IMR-90 (cell line): ENCODE measurements around the gene DAND5.

ENCODE experiments used
- CEBPB ChIP-seq: IDR thresholded peaks from 2 replicates; pipeline ENCODE4 v1.6.1; 2012; ENCODE audit warnings: low read depth, low read length, improper control_type of control experiment
- FOS ChIP-seq: fragments of 150-350 bp; IDR thresholded peaks from 2 replicates; pipeline ENCODE4 v1.6.1; 2016; ENCODE audit warnings: low read depth, low read length
- MXI1 ChIP-seq: IDR thresholded peaks from 2 replicates; pipeline ENCODE4 v1.6.1; 2012; ENCODE audit warnings: low read depth, mild to moderate bottlenecking, low read length, moderate library complexity, borderline replicate concordance
- POLR2A ChIP-seq: IDR thresholded peaks from 2 replicates; pipeline ENCODE4 v1.6.1; 2012; ENCODE audit warnings: mild to moderate bottlenecking, low read depth, low read length
- RAD21 ChIP-seq: IDR thresholded peaks from 2 replicates; pipeline ENCODE4 v1.6.1; 2012; ENCODE audit warnings: low read length, improper control_type of control experiment
- RCOR1 ChIP-seq: IDR thresholded peaks from 2 replicates; pipeline ENCODE4 v1.6.1; 2012; ENCODE audit warnings: mild to moderate bottlenecking, low read length, improper control_type of control experiment; ENCODE audit not compliant: insufficient replicate concordance
- TF ChIP-seq, protein P1 (sequence below): conservative IDR thresholded peaks from 2 replicates; pipeline ENCODE4 v1.5.1; 2012; ENCODE audit warnings: mild to moderate bottlenecking, low read depth, low read length, improper control_type of control experiment

DNA sequence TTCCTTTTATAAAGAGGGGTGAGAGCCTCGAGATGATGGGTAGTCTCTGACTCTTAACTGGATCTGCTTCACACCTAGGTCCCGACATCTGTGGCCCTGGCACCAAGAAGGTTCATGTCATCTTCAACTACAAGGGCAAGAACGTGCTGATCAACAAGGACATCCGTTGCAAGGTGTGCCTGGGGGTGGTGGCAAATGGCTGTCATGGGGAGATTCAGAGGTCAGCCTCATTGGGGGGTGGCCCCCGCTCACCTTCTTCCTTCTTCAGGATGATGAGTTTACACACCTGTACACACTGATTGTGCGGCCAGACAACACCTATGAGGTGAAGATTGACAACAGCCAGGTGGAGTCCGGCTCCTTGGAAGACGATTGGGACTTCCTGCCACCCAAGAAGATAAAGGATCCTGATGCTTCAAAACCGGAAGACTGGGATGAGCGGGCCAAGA lies 29.4 kb upstream of the DAND5 start:
- TF ChIP-seq, protein P1, sequence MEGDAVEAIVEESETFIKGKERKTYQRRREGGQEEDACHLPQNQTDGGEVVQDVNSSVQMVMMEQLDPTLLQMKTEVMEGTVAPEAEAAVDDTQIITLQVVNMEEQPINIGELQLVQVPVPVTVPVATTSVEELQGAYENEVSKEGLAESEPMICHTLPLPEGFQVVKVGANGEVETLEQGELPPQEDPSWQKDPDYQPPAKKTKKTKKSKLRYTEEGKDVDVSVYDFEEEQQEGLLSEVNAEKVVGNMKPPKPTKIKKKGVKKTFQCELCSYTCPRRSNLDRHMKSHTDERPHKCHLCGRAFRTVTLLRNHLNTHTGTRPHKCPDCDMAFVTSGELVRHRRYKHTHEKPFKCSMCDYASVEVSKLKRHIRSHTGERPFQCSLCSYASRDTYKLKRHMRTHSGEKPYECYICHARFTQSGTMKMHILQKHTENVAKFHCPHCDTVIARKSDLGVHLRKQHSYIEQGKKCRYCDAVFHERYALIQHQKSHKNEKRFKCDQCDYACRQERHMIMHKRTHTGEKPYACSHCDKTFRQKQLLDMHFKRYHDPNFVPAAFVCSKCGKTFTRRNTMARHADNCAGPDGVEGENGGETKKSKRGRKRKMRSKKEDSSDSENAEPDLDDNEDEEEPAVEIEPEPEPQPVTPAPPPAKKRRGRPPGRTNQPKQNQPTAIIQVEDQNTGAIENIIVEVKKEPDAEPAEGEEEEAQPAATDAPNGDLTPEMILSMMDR = no peak
- TF ChIP-seq POLR2A (no peak), MXI1 (no peak), RCOR1 (no peak), FOS (no peak), RAD21 (no peak), CEBPB (no peak)
